ENCODE measurements around the gene TRAPPC8.
"Not testable (repeated sequence)": the region's sequence is repeated elsewhere in the genome, so short reads cannot be mapped to it uniquely, and the experiment has no call there.

The TRAPPC8 gene

GRCh38 chr18:31942999-31943877 lies at the start of gene TRAPPC8:
TSS of gene TRAPPC8 (minus strand) at chr18:31943128. CDS start at chr18:31942764, 364 bp downstream.
- DNase-seq, result peak; percentile 100

- DNase-seq, result no peak
These were observed 47.9 kb upstream of the TRAPPC8 start for GRCh38 chr18:31990823-31991222.

- no peak for DNase-seq
These were observed 41.0 kb upstream of the TRAPPC8 start for GRCh38 chr18:31983976-31984375.

- DNase-seq, result no peak
These were observed 40.1 kb upstream of the TRAPPC8 start for GRCh38 chr18:31983020-31983419.

- DNase-seq, result no peak
These were observed 37.9 kb upstream of the TRAPPC8 start for GRCh38 chr18:31980863-31981262.

GRCh38 chr18:31979714-31980113 lies 36.8 kb upstream of the TRAPPC8 start:
- DNase-seq, result no peak

- no peak for DNase-seq
These were observed 35.7 kb upstream of the TRAPPC8 start for GRCh38 chr18:31978616-31979015.

GRCh38 chr18:31977270-31977872 lies 34.4 kb upstream of the TRAPPC8 start:
- DNase-seq, result peak; percentile 32

- no peak for DNase-seq
These were observed 33.3 kb upstream of the TRAPPC8 start for GRCh38 chr18:31976242-31976641.

GRCh38 chr18:31973929-31974546 lies 31.1 kb upstream of the TRAPPC8 start:
- DNase-seq, result no peak

GRCh38 chr18:31970617-31971016 lies 27.7 kb upstream of the TRAPPC8 start:
- DNase-seq, result no peak

- no peak for DNase-seq
These were observed 22.5 kb upstream of the TRAPPC8 start for GRCh38 chr18:31965316-31965970.

GRCh38 chr18:31957728-31958127 lies 14.8 kb upstream of the TRAPPC8 start:
- no peak for DNase-seq

GRCh38 chr18:31954349-31954748 lies 11.4 kb upstream of the TRAPPC8 start:
- peak; percentile 5 for DNase-seq

- DNase-seq, result not testable (repeated sequence)
These were observed 10.8 kb upstream of the TRAPPC8 start for GRCh38 chr18:31953699-31954098.

- DNase-seq, result no peak
These were observed 9.3 kb upstream of the TRAPPC8 start for GRCh38 chr18:31952223-31952622.

GRCh38 chr18:31950583-31950982 lies 7.7 kb upstream of the TRAPPC8 start:
- no peak for DNase-seq

GRCh38 chr18:31948349-31948748 lies 5.4 kb upstream of the TRAPPC8 start:
- DNase-seq, result not testable (repeated sequence)

- no peak for DNase-seq
These were observed 3.5 kb upstream of the TRAPPC8 start for GRCh38 chr18:31946305-31947046.

GRCh38 chr18:31943878-31944816 lies 1.2 kb upstream of the TRAPPC8 start:
- peak; percentile 4 for DNase-seq

- DNase-seq, result peak; percentile 72
These were observed 483 bp downstream of the TRAPPC8 start for GRCh38 chr18:31942291-31942998.

All from NCI-H1092 treated with DMSO at 0.1 percent for 48 hours (cell line).